HepG2 (cell line): ENCODE measurements around the gene NDUFB7. TPM values are rescaled to one million over a fixed set of nuclear protein-coding genes. Genes with fewer than 3 reads are reported as not detected.

Experiments
- ATAC-seq: fragments of 200-7000 bp; cut with Tn5 transposase; 3 replicates; pipeline ENCODE4 v1.9.1; 2020; ENCODE audit warnings: mild to moderate bottlenecking, moderate library complexity
- BruUV-seq: library from RNA; stranded (reverse); fragments of 400-500 nt; replicated peaks from 2 replicates; lab custom pipeline; 2021; lab: Mats Ljungman, UMichigan
- CTCF ChIA-PET: fragments of 300-600 bp; formaldehyde crosslinking; extraction: SDS; loops from one replicate; lab custom pipeline; 2021; ENCODE audit warnings: low total read pairs, inconsistent platforms, low intra/inter-chr PET ratio; lab: Yijun Ruan, JAX
- POLR2A ChIA-PET: fragments of 350-600 bp; sonication (Branson Sonifier 250); formaldehyde crosslinking; loops from one replicate; lab custom pipeline; 2020; ENCODE audit warnings: antibody characterized with exemption, inconsistent platforms; lab: Yijun Ruan, JAX
- DNase-seq: peaks from one replicate; pipeline ENCODE4 v3.0.0-alpha.2; 2015; ENCODE audit warnings: low spot score
- FAIRE-seq: peaks from 3 replicates; lab custom pipeline; 2011; peaks lifted over from hg19 to GRCh38; lab: Jason Lieb, UNC
- H2AFZ ChIP-seq: one replicate; pipeline ENCODE4 v1.6.1; 2011; ENCODE audit warnings: low read length, inconsistent platforms
- H3K27ac ChIP-seq: fragments of 300-600 bp; 3 replicates; pipeline ENCODE4 v1.8.0; 2011; ENCODE audit warnings: mixed run types, mild to moderate bottlenecking, mixed read lengths, low read length, inconsistent platforms; ENCODE audit not compliant: insufficient read depth; ENCODE audit errors: extremely low read length
- H3K27me3 ChIP-seq, 2 experiments: fragments of 200-600 bp in 1 of 2; 2 replicates in 1 of 2; 3 replicates in 1 of 2; pipeline versions ENCODE4 v1.6.0 to v1.8.0; 2011; ENCODE audit warnings: low read length in 2 of 2, mild to moderate bottlenecking in 2 of 2, moderate library complexity in 2 of 2, inconsistent platforms in 1 of 2; ENCODE audit not compliant: insufficient read depth in 2 of 2, control insufficient read depth in 1 of 2
- H3K36me3 ChIP-seq, 2 experiments: fragments of 200-600 bp in 1 of 2; replicated peaks in 1 of 2; 2 replicates in 1 of 2; 3 replicates in 1 of 2; pipeline versions ENCODE4 v1.5.1 to v1.8.0; 2011; ENCODE audit warnings: low read length in 2 of 2, inconsistent platforms in 1 of 2; ENCODE audit not compliant: insufficient read depth in 2 of 2, control insufficient read depth in 1 of 2
- H3K4me1 ChIP-seq: 2 replicates; pipeline ENCODE4 v1.5.1; 2012; ENCODE audit warnings: low read length, inconsistent platforms; ENCODE audit not compliant: insufficient read depth
- H3K4me2 ChIP-seq: 2 replicates; pipeline ENCODE4 v1.6.0; 2011; ENCODE audit warnings: low read depth, low read length, inconsistent platforms
- H3K4me3 ChIP-seq, 3 experiments: fragments of 200-600 bp in 1 of 3; sonication (generic), shearing (Covaris generic) in 1 of 3; replicated peaks in 1 of 3; 2 replicates each; pipeline ENCODE4 v1.5.1; 2011 to 2016; ENCODE audit warnings: low read length in 3 of 3, inconsistent platforms in 2 of 3, low read depth in 2 of 3, mild to moderate bottlenecking in 2 of 3, control low read depth in 1 of 3, mixed read lengths in 1 of 3; ENCODE audit not compliant: insufficient read depth in 1 of 3
- H3K79me2 ChIP-seq: one replicate; pipeline ENCODE4 v1.6.1; 2011; ENCODE audit warnings: low read length, inconsistent platforms; ENCODE audit not compliant: insufficient read depth
- H3K9ac ChIP-seq: 2 replicates; pipeline ENCODE4 v1.6.0; 2011; ENCODE audit warnings: mild to moderate bottlenecking, low read depth, low read length, inconsistent platforms; ENCODE audit not compliant: insufficient read depth
- H3K9me3 ChIP-seq: 2 replicates; pipeline ENCODE4 v1.5.1; 2012; ENCODE audit warnings: mild to moderate bottlenecking, low read length
- H4K20me1 ChIP-seq: 2 replicates; pipeline ENCODE4 v1.6.0; 2011; ENCODE audit warnings: inconsistent platforms, mild to moderate bottlenecking, low read length, moderate library complexity; ENCODE audit not compliant: insufficient read depth
- EHMT2 ChIP-seq: fragments of 200-600 bp; sonication (generic); IDR thresholded peaks from 2 replicates; pipeline ENCODE4 v1.7.0; 2017; ENCODE audit warnings: antibody characterized with exemption, low read depth, low read length, borderline replicate concordance
- ETV6 ChIP-seq: sonication (generic); formaldehyde crosslinking; conservative IDR thresholded peaks from 2 replicates; pipeline ENCODE4 v1.4.0; 2020; ENCODE audit warnings: missing genetic modification reagents
- HMG20B ChIP-seq: conservative IDR thresholded peaks from 2 replicates; pipeline ENCODE4 v1.6.1; 2016; ENCODE audit warnings: missing genetic modification reagents, missing compliant biosample characterization
- HNF4G ChIP-seq, 2 experiments: sonication (generic) in 1 of 2; formaldehyde crosslinking in 1 of 2; IDR thresholded peaks; 2 replicates each; pipeline versions ENCODE4 v1.4.0 to v1.6.1; 2011 to 2020; ENCODE audit warnings: borderline replicate concordance in 2 of 2, low read depth in 2 of 2, mild to moderate bottlenecking in 2 of 2, low read length in 1 of 2, missing genetic modification reagents in 1 of 2, moderate library complexity in 1 of 2
- JDP2 ChIP-seq: sonication (generic); formaldehyde crosslinking; IDR thresholded peaks from 2 replicates; pipeline ENCODE4 v1.8.1; 2022; ENCODE audit warnings: missing genetic modification reagents, borderline replicate concordance
- MEIS2 ChIP-seq: sonication (generic); formaldehyde crosslinking; IDR thresholded peaks from 2 replicates; pipeline ENCODE4 v1.9.0; 2021; ENCODE audit warnings: mild to moderate bottlenecking, missing genetic modification reagents
- SMARCC2 ChIP-seq: fragments of 450-650 bp; IDR thresholded peaks from 2 replicates; pipeline ENCODE4 v1.6.1; 2017; ENCODE audit warnings: antibody characterized with exemption, mild to moderate bottlenecking
- ZNF589 ChIP-seq: sonication (generic); formaldehyde crosslinking; conservative IDR thresholded peaks from 2 replicates; pipeline ENCODE4 v1.8.0; 2022; ENCODE audit warnings: mild to moderate bottlenecking, moderate library complexity, missing genetic modification reagents
- ZNF652 ChIP-seq: IDR thresholded peaks from 2 replicates; pipeline ENCODE4 v1.6.1; 2016; ENCODE audit warnings: low read depth, borderline replicate concordance
- WGBS: methylation state at CpG from one replicate; pipeline ENCODE4 v1.1.6; 2017; ENCODE audit warnings: low lambda C conversion rate; 5-methylcytosine and 5-hydroxymethylcytosine counted together
- in situ Hi-C: cut with HindIII; loops from 2 replicates; pipeline ENCODE4 v1.10.0; 2017; ENCODE audit warnings: low pct_unique_long_range_greater_than_20kb; ENCODE audit not compliant: extremely low pct_ligation_motif_present
- intact Hi-C: fragments of 100-400 bp; cut with micrococcal nuclease; formaldehyde crosslinking; loops from one replicate; pipeline ENCODE4 v1.10.0; 2022; ENCODE audit not compliant: unreplicated experiment
- polyA plus RNA-seq, 8 experiments: library from polyadenylated mRNA; depleted of rRNA in 3 of 8; stranded (reverse) in 7 of 8; unstranded in 1 of 8; fragments of >200 nt; fragmentation: Illumina TruSeq in 4 of 8; extraction: Trizol in 4 of 8; gene quantifications; 2 replicates each; pipeline versions ENCODE4 v1.2.1 to v1.2.3, GENCODE V29; 2011 to 2016; ENCODE audit warnings: low read depth in 4 of 8, missing spikeins in 1 of 8, mixed read lengths in 1 of 8; ENCODE audit not compliant: insufficient read depth in 1 of 8
- total RNA-seq, 5 experiments: library from RNA; depleted of rRNA; stranded (reverse); fragments of >200 nt; fragmentation: Illumina TruSeq; extraction: Trizol; gene quantifications; 2 replicates each; pipeline ENCODE4 v1.2.3, GENCODE V29; 2016; ENCODE audit warnings: low read depth in 1 of 5
- TF ChIP-seq, protein P1 (sequence below): sonication (generic); formaldehyde crosslinking; IDR thresholded peaks from 2 replicates; pipeline ENCODE4 v1.8.0; 2022; ENCODE audit warnings: mild to moderate bottlenecking, missing genetic modification reagents, moderate library complexity
- TF ChIP-seq, protein P2 (sequence below): fragments of 450-650 bp; IDR thresholded peaks from 2 replicates; pipeline ENCODE4 v1.6.1; 2017
- TF ChIP-seq, protein P3 (sequence below): IDR thresholded peaks from 2 replicates; pipeline ENCODE4 v1.6.1; 2016; ENCODE audit warnings: missing compliant biosample characterization, missing genetic modification reagents, borderline replicate concordance
- TF ChIP-seq, protein P4 (sequence below): fragments of 450-650 bp; IDR thresholded peaks from 2 replicates; pipeline ENCODE4 v1.6.1; 2017; ENCODE audit warnings: mild to moderate bottlenecking
- TF ChIP-seq, protein P5 (sequence below): sonication (generic); formaldehyde crosslinking; IDR thresholded peaks from 2 replicates; pipeline ENCODE4 v1.9.0; 2022; ENCODE audit warnings: missing genetic modification reagents, mild to moderate bottlenecking, borderline replicate concordance

NDUFB7 gene
- total and polyA plus RNA-seq, 2 of the 13 experiments (the other 11 are each of a cell fraction or from before 2014, with no cell fraction given): 156 to 198 TPM

DNA sequence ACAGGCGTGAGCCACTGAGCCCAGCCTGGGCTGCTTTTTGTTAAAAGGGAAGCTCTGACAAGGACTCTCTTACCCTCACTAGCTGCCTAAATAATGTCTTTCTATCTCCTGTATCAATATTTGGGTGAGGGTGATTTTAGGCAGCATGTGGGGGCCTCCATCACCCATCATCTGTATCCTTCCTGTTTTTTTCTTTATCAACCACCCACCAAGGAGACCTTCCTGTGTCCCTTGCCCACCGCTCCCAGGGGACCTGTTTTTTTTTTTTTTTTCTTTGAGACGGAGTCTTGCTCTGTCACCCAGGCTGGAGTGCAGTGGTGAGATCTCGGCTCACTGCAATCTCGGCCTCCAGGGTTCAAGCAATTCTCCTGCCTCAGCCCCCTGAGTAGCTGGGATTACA, 5.4 kb upstream of the NDUFB7 start:
- ATAC-seq (no peak), DNase-seq (no peak), FAIRE-seq (no peak)
- no peak overlapping the region for H3K4me3 ChIP-seq
- H3K4me1 ChIP-seq: peaks cover 20% of the 10 kb centered on the region
- intact Hi-C loops (no loop called here), in situ Hi-C loops (no loop called here)
- CTCF ChIA-PET: no interaction called here
- no peaks in the 10 kb centered on the region for H4K20me1 ChIP-seq
- no peak overlapping the region for H3K4me2 ChIP-seq
- POLR2A ChIA-PET: no interaction called here
- no peak overlapping the region for H2AFZ ChIP-seq
- no peaks in the 10 kb centered on the region for H3K36me3 ChIP-seq
- BruUV-seq: no TSS peak
- H3K9ac ChIP-seq: no peak overlapping the region
- H3K27ac ChIP-seq: no peak overlapping the region
- H3K27me3 ChIP-seq: no peaks in the 10 kb centered on the region
- WGBS: 49% methylated on average over 5 of the region's 5 CpGs
- TF ChIP-seq, protein P1, sequence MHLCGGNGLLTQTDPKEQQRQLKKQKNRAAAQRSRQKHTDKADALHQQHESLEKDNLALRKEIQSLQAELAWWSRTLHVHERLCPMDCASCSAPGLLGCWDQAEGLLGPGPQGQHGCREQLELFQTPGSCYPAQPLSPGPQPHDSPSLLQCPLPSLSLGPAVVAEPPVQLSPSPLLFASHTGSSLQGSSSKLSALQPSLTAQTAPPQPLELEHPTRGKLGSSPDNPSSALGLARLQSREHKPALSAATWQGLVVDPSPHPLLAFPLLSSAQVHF (CRISPR knock-in tag): no peak
- TF ChIP-seq ZNF652 (no peak), SMARCC2 (no peak), EHMT2 (no peak), MEIS2 (CRISPR knock-in tag) (no peak), HMG20B (CRISPR knock-in tag) (no peak), JDP2 (no peak), ZNF589 (CRISPR knock-in tag) (no peak), HNF4G (IDR thresholded peaks at IDR 0.05; ENCODE audit: borderline replicate concordance, low read depth, low read length) (no peak), HNF4G (CRISPR knock-in tag; IDR thresholded peaks at IDR 0.05; ENCODE audit: borderline replicate concordance, low read depth) (no peak), ETV6 (CRISPR knock-in tag) (no peak)
- TF ChIP-seq, protein P2, sequence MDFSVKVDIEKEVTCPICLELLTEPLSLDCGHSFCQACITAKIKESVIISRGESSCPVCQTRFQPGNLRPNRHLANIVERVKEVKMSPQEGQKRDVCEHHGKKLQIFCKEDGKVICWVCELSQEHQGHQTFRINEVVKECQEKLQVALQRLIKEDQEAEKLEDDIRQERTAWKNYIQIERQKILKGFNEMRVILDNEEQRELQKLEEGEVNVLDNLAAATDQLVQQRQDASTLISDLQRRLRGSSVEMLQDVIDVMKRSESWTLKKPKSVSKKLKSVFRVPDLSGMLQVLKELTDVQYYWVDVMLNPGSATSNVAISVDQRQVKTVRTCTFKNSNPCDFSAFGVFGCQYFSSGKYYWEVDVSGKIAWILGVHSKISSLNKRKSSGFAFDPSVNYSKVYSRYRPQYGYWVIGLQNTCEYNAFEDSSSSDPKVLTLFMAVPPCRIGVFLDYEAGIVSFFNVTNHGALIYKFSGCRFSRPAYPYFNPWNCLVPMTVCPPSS: no peak
- TF ChIP-seq, protein P3, sequence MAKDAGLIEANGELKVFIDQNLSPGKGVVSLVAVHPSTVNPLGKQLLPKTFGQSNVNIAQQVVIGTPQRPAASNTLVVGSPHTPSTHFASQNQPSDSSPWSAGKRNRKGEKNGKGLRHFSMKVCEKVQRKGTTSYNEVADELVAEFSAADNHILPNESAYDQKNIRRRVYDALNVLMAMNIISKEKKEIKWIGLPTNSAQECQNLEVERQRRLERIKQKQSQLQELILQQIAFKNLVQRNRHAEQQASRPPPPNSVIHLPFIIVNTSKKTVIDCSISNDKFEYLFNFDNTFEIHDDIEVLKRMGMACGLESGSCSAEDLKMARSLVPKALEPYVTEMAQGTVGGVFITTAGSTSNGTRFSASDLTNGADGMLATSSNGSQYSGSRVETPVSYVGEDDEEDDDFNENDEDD (CRISPR knock-in tag): no peak
- TF ChIP-seq, protein P4, sequence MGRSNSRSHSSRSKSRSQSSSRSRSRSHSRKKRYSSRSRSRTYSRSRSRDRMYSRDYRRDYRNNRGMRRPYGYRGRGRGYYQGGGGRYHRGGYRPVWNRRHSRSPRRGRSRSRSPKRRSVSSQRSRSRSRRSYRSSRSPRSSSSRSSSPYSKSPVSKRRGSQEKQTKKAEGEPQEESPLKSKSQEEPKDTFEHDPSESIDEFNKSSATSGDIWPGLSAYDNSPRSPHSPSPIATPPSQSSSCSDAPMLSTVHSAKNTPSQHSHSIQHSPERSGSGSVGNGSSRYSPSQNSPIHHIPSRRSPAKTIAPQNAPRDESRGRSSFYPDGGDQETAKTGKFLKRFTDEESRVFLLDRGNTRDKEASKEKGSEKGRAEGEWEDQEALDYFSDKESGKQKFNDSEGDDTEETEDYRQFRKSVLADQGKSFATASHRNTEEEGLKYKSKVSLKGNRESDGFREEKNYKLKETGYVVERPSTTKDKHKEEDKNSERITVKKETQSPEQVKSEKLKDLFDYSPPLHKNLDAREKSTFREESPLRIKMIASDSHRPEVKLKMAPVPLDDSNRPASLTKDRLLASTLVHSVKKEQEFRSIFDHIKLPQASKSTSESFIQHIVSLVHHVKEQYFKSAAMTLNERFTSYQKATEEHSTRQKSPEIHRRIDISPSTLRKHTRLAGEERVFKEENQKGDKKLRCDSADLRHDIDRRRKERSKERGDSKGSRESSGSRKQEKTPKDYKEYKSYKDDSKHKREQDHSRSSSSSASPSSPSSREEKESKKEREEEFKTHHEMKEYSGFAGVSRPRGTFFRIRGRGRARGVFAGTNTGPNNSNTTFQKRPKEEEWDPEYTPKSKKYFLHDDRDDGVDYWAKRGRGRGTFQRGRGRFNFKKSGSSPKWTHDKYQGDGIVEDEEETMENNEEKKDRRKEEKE: no peak
- TF ChIP-seq, protein P5, sequence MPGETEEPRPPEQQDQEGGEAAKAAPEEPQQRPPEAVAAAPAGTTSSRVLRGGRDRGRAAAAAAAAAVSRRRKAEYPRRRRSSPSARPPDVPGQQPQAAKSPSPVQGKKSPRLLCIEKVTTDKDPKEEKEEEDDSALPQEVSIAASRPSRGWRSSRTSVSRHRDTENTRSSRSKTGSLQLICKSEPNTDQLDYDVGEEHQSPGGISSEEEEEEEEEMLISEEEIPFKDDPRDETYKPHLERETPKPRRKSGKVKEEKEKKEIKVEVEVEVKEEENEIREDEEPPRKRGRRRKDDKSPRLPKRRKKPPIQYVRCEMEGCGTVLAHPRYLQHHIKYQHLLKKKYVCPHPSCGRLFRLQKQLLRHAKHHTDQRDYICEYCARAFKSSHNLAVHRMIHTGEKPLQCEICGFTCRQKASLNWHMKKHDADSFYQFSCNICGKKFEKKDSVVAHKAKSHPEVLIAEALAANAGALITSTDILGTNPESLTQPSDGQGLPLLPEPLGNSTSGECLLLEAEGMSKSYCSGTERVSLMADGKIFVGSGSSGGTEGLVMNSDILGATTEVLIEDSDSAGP: no peak
- H3K9me3 ChIP-seq: no peaks in the 10 kb centered on the region
- H3K79me2 ChIP-seq: no peaks in the 10 kb centered on the region
